NCI-H2227 (cell line): ENCODE measurements around the gene ANKRD49.

ENCODE experiments used
- DNase-seq: peaks from one replicate; lab custom pipeline; 2025; ENCODE audit not compliant: unreplicated experiment; lab: John Stamatoyannopoulos, UW

Gene ANKRD49, protein sequence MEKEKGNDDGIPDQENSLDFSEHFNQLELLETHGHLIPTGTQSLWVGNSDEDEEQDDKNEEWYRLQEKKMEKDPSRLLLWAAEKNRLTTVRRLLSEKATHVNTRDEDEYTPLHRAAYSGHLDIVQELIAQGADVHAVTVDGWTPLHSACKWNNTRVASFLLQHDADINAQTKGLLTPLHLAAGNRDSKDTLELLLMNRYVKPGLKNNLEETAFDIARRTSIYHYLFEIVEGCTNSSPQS

DNA sequence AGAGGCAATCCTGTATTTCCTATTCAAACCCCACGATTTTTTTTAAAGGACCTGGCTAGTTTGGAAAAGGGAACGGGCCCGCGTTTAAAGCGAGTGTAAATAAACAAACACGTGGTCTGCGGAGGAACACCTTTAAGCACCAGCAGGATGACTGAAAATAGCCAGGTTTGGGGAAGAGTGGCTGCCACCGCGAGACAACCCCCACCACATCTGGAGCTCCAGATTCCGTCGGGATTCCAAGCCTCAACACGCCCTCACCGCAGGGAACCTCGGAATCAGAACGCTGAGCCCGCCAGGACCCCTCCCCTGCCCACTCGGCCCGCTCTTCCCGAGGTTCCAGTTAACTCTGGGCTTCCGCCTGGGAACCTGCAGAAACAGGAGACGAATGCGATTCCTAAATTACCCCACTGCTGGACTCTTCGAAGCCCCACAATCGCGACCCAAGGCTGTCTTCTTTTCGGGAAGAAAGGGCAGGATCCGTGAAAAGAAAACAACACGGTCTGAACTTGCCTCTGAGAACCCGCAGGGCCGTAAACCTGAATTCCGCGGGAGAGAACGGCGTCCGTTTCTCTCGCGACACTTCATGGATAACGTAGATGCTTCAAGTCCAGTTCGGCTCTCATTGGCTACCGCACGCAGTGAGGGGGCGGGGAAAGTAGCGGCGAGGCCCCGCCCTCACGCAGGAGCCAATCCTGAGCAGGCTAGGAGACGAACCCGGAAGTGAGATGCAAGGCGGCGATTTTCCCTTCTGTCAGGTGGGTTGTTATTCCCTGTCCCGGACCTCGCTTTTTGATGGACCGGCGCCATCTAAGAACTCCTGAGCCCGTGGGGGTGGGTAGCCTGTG is at the start of gene ANKRD49, which contains the start of gene MRE11:
Gene ANKRD49 (plus strand): TSS at position 704 of the 845 bp plus-strand sequence. CDS start 2,710 bp downstream, outside the sequence.
Gene MRE11 (minus strand): TSS at position 564 of the 845 bp plus-strand sequence. CDS start 1,043 bp downstream, outside the sequence.
- DNase-seq = peak; percentile 97

DNA sequence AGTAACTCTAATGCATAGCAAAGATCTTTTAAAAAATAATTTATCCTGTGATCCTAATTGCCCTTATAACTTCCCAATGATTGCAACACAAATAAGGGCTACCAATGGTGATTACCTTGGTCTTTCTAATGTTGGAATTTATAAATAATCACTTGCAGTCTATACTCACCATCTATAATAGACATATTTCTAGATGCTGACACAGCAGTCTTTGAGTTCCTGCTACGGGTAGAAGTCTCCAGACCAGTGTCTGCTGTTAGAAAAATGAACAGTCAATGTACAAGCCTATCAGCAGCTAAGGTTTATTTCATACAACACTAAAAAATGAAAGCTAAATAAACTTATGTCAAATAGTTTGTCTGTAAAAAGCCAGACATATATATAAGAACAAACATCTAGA is 48.1 kb upstream of the ANKRD49 start:
- DNase-seq = no peak

DNA sequence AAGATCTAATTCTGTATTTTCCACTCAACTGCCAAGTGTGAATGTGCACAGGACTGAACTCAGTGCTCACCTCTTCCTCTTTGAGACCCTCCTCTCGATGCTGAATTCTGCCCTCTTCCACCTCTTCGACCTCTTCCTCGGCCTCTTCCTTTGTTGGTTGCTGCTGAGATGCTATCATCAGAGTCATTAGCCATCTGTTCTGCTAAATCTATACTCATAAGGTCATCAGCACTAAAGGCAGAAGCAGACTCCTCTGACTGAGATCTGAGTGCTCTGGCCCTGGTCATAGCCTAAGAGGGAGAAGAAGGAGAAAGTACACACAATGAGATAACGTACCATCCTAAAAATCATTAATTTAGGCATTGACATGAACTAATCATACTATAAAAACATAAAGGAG is 46.6 kb upstream of the ANKRD49 start:
- peak; percentile 26 for DNase-seq

DNA sequence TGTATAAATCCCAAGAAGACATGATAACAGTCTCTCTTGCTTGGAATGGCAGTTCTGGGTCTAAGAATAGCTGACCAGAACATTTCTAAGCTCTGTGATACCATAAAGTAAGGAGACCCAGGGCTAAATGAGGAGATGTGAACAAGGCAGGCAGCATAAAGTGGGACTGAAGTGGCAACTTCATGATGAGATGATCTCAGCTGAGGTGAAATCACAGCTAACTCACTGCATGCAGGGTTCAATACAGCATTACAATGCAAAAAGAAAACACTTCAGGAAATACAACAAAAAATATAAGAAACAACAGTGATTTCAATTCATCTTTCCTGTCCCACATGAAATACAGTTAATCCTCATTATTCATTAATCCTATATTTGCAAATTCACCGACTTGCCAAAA is 44.8 kb upstream of the ANKRD49 start:
- DNase-seq = no peak

DNA sequence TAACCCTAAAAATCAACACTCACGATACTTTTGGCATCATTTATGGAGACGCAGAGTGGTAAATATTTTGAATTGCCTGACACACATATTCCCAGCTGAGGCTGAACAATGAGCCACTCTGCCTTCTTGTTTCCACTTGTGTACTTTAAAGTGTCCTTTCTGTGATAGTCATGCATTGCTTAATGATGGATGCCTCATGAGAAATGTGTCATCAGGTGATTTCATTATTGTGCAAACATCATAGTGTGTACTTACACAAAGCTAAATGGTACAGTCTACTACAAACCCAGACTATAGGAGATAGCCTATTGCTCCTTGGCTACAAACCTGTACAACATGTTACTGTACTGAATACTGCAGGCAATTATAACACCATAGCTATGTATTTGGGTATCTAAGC is 44.3 kb upstream of the ANKRD49 start:
- DNase-seq = no peak

DNA sequence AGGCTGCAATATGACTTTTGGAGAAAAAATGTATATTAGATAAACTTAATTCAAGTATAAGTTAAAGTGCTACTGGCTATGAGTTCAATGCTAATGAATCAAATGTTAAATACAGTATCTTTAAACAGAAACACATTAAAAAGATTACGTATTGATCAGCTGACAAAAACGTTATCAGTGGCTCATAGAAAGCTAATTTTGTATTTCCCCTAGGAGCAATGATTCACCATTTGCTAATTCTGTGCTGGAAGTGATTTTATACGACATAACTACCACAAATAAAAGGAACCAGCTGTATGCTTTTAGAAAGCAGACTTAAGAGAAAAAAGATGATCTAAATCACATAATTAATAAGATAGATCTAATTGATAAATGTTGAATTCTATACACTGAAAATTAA is 43.7 kb upstream of the ANKRD49 start:
- DNase-seq = no peak

DNA sequence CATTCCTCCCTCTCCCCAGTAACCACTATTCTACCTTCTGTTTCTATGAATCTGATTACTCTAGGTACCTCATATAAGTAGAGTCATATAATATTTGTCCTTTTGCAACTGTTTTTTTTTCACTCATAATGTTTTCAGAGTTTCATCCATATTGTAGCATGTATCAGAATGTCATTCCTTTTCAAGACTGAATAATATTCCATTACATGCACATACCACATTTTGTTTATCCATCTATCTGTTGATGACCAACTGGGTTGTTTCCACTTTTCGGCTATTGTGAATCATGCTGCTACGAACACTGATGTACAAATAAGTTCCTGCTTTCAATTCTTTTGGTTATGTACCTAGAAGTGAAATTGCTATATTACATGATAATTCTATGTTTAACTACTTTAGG is 40.8 kb upstream of the ANKRD49 start:
- no peak for DNase-seq

DNA sequence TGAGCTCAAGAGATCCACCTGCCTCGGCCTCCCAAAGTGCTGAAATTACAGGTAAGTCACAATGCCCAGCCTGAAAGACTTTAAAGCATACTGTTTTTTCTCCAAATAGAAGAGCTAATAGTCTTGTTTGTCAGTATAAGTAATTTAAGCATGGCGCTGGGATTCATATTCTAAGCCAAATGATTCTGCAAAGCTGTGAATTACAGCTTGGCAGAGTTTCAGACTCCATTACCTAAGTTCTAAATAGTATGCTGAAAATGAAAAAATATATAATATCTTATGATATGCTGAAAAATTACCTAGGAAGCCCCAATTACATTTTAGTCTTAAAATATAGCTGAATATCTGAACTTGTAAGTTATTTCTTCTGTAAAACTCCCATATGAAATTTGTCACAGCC is 39.5 kb upstream of the ANKRD49 start:
- no peak for DNase-seq

DNA sequence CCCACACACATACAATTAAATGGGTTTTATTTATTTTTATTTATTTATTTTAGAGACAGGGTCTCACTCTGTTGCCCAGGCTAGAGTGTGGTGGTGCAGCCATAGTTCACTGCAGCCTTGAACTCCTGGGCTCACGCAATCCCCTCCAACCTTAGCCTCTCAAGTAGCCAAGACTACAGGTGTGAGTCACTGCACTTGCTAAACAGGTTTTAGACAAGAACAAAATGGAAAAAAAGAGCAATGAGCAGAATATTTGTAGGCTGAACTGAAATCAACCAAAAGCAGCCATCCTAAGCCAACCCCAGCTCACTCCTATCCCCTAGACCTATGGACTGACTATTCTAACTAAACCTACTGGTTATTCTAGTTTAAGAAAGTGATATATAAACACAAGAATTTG is 37.9 kb upstream of the ANKRD49 start:
- no peak for DNase-seq

DNA sequence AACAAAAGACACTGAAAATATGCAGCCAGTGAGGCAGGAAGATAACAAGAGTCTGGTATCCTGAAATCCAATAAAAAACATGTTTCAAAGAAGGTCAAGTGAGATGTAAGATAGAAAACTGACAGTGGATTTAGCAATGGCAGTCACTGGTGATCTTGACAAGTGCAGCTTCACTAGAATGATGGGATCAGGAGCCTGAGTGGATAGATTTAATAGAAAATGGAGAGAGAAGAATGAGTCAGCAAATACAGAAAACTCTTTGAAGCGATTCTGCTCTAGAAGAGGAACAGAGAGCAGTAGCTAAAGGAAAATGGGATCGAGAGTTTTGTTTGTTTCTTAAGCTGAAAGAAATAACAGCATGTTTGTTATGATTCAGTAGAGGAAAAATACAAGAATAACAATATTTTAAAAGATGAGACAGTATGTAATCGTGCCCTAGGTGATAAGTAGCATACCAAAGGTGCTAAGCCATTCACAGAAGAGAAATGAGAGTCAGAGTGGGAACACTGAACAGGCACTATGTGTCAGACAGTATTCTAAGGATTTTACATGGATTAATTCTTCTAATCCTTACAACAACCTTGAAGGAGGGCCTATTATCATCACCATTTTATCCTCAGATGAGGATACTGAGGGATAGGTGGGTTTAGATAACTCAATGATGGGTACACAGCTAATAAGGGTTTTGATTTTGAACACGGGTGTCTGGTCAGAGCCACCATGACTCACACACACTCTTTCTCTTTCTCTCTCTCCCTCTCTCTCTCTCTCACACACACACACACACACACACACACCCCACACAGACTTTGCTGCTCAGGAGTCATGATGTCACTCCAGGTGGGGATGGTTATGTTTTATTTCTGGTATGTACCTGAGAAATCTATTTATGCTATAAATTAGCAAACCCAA is 36.4 kb upstream of the ANKRD49 start:
- no peak for DNase-seq

DNA sequence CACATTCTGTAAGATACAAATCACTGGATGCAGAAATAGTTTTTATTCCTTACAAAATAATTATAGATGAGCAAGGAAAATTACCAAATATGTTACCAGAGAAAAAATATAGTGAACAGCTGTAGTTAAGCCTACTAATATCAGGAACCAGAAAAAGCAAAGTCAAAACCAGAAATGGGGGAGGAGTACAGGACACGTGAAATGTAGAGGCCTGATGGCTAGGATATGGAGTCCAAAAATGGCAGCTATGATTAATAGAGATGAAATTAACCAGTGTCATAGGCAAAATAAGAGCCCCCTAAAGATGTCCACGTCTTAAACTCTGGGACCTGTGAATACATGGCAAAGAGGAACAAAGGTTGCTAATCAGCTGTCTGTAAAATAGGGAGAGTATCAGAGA is 34.2 kb upstream of the ANKRD49 start:
- DNase-seq = no peak

DNA sequence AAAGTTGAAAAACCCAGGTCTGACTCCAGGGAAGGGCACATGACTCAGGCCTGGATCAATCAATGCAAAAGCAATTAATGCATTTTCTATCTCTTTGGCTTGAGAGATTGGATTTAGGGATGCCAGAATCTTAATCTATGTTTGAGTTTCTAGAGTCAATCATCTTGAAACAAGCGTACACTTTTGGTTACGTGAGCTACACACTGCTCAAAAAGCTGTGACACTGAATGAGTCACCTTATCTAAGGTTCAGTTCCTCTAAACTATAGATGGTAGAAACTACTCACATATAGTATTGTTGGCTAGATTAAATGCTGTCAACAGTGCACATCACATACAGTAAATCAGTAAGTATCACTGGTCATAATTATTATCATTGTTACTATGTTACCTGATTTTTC is 24.4 kb upstream of the ANKRD49 start:
- DNase-seq = no peak

DNA sequence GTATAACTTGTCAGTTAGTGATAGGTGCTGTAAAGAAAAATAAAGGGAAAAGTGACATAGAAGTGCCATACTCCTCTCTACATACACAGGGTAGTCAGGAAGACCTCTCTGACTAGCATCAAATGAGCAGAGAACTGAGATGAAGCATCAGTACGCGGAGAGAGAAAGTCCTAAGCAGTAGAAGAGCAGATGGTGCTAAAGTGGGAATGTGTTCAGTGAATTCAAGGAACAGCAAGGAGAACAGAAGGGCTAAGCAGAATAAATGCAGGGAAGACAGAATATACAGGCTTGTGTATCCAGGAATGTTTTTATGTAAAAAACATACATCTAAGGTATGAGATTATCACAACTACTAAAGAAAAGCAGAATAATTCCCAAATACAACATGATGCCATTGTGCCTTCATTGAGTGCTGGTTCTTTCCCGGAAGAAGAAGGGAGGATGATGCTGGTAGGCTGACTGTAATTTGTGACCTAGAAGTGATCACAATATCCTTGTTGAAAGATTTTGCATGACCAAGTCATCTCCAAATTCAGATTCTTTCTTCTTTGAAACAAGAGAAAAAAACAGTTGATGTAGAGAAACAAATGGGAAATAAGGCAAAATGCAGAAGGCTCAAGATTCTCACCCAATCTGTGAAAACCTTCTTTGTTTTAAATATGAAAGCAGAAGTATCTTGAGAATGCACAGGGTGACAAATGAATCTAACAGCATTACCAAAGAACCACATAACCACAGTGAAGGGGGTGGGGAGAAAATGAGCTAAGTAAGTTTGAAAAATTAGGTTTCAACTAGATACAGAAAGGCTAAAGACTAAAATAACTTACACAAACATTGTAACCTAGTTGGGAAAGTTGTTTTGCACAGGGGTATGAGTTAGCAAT is 20.6 kb upstream of the ANKRD49 start:
- no peak for DNase-seq

DNA sequence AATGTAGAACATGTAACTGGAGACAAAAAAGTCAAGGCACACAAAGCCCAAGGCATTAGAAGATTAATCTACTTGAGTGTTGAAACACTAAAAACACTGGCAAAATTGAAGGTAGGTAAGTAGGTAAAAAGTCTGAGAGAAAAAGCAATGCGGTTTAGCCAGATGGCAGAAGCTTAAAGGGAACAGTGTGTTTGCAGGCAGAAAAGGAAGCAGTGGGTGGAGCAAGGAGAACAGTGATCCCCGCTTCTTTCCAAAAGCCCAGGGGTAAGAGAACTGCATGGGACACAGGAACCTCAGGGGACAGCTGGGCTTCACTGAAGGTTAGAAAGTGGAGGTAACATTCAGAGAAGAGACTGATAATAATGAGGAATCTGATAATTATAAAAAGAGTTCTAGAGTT is 16.2 kb upstream of the ANKRD49 start:
- DNase-seq = no peak

DNA sequence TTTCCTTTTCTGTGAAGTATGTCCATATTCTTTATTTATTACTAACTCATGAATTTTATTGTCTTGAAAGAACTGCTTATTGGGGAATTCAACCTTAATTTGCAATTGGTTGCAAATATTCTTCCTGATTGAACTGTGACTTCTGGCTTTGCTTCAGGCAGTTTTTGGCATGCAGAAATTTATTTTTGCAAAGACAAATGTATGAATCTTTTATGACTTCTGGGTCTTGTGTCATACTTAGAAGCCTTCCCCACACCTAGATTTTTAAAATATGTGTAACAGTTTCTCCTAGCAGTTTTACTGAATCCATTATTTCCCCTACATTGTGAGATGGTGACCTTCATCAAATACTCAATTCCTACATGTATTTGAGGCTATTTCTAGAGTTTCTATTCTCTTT is 12.4 kb upstream of the ANKRD49 start:
- no peak for DNase-seq

DNA sequence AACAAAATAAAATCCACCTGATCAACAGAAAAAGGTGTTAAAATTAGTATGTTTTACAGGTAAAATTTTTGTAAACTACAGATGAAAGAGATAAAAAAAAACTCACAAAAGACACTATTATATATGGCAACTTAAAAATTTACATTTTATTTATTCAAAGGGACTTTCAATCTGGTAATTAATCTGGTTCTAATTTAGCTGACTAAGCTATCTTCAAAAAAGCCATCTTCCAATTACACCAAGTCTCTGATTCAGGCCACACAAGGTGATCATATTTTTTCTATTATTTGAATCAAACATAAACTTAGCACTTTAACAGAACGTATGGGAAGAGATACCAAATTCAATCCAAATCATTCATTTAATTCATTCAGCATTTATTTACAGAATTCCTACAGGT is 7.7 kb upstream of the ANKRD49 start:
- no peak for DNase-seq

DNA sequence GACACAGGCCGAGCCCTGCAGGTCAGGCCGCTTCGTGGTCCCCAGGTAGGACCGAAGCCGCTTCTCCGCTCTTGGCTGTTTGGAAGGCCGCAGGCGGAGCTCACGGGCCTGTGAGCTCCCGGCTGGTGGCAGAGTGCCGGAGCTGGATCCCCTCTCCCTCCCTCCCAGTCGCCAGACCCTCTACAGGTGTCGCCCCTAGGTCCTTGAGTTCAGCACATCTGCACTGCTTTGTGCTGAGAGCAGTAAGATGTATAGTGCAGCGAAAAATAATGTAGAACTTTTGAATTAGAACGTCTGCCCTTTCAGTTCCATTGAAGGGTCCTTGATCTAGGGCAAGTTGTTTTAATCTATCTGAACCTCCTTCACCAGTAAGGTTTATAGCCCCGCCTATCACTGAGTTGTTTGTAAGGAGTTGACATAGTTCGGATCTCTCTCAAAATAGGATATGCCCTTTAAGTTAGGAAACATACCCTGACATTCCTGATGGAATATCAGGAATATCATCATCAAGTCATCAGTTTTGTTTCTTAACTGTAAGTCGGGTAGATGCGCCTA is 419 bp downstream of the ANKRD49 start:
- DNase-seq = no peak

DNA sequence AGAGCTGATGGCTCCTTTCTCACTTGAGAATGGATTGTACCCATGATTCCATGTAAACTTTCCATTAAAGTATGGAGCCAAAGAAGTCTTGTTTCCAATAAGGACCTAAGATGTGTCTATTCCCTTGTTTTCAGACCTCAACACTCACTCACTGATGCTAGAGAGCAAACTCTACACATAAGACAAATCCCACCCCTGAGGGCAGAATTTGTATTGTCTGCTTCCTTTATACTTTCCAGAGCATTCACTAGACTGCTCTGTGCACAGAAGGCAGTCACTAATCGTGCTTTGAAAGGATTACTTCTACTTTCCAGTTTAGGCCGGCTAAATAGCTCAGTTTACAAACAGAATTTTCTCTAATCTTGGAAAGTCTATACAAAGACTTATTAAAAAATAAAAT is 6.4 kb downstream of the ANKRD49 start:
- DNase-seq = no peak

DNA sequence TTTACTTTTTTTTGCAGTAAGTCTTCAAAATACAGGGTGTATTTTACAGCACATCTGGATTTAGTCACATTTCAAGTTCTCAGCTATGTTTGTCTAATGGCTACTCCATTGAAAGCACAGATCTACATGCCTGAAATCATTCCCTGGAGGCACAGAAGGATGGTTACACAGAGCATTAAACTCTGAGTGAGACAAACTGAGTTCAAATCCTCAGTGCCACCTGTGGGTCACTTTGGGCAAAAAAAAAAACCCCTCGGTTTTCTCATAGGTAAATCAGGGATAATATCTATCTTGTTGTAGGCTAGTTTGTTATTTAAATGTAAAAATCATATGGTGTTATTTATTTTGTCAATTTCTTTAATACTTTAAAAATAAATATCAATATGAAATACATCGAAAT is 7.7 kb downstream of the ANKRD49 start:
- DNase-seq = no peak

DNA sequence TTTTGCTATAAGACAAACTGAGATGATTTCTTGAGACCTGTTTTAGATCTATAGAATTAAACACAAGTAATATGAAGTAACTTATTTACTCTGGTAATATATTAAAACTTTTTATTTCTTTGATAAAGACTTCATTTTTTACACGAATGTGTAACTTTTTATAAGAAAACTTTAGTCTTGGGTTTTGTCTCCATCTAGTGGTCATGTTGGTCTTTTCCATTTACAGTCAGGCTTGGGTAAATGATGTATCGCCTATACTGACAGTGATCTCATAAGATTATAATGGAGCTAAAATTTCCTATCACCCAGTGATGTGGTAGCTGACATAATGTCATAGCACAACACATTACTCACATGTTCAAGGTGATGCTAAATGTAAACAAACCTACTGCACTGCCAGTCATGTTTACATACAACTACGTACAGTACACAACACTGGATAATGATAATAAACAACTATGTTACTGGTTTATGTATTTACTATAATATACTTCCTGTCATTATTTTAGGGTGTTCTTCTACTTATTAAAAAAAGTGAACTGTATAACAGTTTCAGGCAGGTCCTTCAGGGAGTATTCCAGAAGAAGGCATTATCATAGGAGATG is 11.0 kb downstream of the ANKRD49 start:
- peak; percentile 37 for DNase-seq
